Measurements from ENCODE around the gene MRPL1.
"Not testable (repeated sequence)": the region's sequence is repeated elsewhere in the genome, so short reads cannot be mapped to it uniquely, and the experiment has no call there.

MRPL1 gene

DNA sequence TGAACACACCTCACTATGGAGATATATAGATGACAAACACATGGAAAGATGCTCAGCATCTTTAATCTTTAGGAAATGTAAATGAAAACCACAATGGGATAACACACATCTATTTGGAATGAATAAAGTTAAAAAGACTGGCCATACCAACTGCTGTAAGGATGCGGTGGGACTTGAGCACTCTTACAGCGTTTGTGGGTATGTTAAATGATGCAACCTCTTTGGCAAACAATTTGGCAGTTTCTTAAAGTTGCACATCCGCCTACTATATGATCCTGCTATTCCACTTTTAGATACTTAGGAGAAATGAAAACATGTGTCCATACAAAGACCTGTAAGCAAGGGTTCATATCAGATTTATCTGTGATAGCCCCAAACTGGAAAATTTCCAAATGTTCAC, 50.7 kb downstream of the MRPL1 start:
- no peak for DNase-seq (ENCODE audit: low spot score)

DNA sequence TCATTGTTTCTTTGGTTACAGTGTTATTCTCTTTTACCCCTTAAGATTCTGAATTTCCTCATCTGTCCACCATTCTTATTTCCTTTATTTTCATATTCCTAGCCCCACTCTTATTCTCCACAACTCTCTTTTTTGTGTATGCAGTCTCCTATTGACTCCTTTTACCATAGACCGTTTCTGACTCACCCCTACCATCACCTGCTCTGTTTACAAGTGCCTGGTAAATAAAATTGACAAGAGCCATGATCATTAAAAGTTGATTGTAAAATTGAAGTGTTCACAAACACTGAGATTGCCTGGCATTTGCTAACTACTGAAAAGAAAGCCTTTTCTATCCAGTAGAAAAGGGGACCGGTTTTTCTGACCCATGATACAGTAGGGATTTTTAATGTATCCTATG, 54.4 kb downstream of the MRPL1 start:
- no peak for DNase-seq (ENCODE audit: low spot score)

DNA sequence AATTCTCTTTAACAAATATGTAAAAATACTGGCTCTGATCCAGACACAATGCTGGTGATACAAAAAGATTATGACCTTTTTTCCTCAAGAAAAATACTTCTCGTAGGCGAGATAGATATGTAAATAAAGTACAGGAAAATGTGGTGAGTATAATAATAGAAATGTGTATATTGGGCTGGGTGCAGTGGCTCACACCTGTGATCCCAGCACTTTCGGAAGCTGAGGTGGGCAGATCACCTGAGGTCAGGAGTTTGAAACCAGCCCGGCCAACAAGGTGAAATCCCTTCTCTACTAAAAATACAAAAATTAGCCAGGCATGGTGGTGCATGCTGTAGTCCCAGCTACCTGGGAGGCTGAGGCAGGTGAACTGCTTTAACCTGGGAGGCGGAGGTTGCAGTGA, 55.0 kb downstream of the MRPL1 start:
- no peak for DNase-seq (ENCODE audit: low spot score)

DNA sequence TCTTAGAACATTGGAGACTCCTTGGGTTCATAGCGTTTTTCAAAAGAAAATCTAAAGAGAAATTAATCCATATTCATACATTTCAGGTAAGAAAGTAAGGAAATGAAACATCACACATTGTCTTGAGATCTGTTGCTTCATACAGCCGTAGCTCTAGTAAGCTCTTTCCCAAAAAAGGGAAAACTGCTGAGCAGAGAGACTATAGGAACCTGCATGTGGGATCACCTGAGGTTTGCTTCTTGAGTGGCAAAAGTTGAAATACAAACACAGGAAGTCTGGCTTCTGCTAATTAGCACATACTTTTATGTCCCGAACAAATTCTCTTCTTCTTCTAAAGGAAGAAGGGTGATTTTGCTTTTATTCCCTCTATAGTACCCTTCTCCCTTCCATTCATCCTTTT, 57.7 kb downstream of the MRPL1 start:
- no peak for DNase-seq (ENCODE audit: low spot score)

DNA sequence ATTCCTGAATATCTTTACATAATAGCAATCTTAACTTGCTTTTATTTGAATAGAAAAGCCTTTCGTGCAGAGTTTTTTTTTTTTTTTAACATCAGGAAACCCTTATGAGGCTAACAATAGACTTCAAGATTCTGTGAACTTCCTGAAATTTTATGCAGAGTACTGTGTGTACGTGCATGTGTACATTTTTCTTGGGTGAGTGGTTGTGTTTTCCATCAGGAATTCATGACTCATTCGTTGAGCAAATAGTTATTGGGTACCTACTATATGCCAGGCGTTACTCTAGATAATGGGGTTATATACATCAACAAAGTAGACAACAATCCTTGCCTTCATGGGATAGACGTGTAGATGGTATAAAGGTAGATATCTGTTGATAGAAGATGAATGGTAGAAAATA, 59.1 kb downstream of the MRPL1 start:
- DNase-seq (ENCODE audit: low spot score), result no peak

DNA sequence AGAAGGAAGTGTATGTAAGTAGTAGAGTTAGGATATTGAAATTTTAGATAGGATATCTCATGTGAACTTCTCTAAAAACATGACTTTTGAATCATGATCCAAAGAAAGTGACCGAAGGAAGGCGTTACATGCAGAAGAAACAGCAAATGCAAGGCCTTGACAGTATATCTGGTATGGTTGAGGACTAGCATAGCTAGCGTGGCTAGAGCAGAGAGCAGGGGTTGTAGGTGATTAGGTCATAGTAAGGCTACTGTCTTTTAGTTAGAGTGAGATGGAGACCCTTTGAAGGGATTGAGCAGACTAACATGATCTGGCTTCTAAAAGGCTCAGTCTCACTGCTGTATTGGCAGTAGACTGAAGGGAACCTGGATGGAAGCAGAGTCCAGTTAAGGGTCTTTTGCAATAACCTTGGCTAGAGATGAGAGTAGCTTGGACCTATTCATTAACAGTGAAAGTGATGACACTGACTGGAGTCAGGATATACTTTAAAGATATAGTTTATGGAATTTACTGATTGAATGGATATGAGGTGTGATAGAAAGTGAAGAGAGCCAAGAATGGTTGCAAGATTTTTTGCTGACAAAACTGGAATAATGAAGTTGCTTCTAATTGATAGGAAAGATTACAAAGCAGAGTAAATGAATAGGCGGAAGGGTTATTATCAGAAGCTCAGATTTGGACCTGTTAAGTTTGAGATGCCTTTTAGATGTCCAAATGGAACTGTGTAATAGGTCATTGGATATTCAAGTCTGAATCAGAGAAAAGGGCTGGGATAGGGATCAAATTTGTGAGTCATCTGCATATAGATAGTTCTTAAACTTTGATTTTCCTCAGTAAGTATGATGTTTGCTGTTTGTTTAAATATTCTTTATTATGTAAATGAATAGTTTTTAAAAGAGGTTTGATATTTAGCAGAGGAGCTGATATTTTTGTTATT, 59.8 kb downstream of the MRPL1 start:
- DNase-seq (ENCODE audit: low spot score), result no peak

DNA sequence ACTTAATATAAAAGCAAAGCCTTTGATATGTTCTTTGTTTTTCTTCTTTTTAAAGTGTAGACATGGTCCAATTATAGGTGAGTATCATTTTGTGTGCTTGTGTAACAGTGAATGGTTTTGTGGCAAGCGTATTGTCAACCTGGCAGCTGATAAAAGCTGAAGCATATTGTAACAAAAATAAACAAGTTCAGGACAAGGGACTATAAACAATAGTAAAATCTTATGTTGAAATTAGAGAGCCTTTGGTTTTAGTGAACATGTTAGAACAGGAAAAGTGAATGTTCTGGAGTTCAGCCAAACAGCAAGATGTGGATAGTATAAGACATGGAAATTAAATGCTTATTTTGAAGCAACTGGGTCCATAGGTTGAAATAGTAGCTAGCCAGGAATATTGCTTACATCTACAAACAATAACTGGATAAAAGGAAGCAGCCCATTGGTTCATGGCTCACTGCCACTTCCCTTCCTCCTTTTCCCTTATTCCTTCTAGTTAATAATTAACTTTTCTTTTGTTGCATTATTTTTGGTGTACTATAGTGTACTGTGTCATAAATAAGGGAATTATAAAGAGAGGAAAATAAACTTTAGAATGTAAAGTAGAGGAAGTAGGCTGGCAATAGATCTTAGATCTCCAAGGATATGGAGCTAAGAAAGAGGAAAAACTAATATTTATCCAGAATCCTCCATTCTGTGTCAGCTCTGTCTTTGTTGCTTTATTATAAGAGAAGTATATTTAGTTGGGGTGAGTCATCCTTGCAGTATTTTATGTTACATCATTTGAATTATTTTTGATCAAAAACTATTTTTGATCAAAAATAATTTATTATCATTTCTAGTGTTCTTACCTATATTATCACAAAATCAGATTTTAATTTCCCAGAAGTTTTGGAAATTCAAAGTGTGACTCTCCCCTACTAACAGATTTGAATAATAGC, 65.6 kb downstream of the MRPL1 start:
- DNase-seq (ENCODE audit: low spot score), result no peak

DNA sequence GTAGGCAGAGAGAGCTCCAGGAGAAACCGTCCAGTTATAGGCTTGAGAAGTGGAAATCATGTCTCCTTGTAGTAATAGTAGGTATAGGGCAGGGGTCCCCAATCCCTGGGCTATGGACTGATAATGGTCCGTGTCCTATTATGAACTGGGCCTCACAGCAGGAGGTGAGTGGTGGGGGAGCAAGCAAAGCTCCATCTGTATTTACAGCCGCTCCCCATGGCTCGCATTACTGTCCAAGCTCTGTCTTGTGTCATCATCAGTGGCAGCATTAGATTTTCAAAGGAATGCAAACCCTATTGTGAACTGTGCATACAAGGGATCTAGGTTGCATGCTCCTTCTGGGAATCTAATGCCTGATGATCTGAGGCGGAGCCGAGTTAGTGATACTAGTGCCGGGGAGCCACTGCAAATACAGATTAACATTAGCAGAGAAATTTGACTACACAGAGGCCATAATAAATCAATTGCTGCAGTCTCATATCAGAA, 67.6 kb downstream of the MRPL1 start:
- no peak for DNase-seq (ENCODE audit: low spot score)

DNA sequence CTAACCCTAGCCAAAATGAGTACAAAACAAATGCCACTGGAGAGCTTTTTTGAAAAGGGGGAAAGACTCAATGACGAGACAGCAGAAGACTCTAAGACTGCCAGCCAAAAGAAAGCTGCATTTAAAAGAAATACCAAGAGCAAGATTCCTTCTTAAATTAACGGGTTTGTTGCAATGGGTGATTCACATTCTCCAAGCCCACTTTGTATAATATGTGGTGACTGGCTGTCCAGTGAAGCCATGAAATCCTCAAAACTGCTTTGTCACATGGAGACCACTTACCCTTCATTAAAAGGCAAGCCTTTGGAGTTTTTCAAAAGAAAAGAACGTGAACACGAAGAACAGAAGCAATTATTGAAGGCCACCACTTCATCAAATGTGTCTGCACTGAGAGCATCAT, 68.2 kb downstream of the MRPL1 start:
- DNase-seq (ENCODE audit: low spot score), result no peak

DNA sequence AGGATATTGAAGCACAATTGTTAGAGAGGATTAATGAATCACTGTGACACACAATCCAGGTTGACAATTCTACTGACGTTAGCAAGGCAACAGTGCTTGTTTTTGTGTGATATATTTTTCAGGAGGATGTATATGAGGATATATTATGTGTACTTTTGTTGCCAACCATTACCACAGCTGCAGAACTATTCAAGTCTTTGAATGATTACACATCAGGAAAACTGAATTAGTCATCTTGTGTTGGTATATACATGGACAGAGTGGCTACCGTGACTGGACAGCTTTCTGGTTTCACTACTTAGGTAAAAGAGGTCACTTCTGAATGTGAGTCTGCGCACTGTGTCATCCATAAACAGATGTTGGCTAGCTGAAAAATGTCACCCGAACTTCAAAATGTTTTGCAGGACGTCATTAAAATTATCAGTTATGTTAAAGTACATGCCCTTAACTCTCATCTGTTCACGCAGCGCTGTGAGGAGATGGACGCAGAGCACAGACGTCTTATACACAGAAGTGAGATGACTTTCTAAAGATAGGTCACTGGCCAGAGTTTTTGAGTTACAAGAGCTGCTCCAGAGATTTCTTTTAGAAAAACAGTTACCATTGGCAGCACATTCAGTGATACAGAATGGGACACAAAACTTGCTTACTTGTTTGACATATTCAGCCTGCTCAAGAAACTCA, 69.0 kb downstream of the MRPL1 start:
- no peak for DNase-seq (ENCODE audit: low spot score)

DNA sequence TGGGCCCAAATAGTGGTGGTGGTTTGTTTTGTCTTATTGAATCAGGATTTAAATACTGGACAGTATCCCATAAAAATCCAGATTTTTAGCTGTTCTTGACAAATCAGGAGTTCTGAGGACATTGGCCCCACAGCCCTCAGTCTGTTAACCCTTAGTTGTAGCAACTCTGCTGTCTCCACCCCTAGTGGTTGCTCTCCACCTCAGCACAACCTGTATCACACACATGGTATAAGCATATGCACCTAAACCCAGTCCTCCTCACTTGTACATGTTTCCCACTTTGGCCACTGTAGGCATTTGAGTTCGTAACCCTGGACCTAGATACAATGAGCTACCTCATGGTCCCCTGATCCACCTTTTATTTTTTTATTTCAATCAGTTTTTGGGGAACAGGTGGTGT, 75.9 kb downstream of the MRPL1 start:
- DNase-seq (ENCODE audit: low spot score), result no peak

DNA sequence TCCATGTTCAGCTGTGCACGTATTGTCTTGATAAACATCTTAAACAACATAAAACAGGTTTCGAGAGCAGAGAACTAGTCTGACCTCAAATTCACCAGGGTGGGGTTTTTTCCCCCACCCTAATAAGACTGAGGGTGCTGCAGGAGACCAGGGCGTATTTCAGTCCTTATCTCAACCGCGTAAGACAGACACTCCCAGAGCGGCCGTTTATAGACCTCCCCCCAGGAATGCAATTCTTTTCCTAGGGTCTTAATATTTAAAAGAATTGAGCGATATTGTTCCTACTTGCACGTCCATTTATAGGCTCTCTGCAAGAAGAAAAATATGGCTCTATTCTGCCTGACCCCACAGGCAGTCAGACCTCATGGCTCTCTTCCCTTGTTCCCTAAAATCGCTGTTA, 83.3 kb downstream of the MRPL1 start:
- DNase-seq (ENCODE audit: low spot score), result not testable (repeated sequence)

DNA sequence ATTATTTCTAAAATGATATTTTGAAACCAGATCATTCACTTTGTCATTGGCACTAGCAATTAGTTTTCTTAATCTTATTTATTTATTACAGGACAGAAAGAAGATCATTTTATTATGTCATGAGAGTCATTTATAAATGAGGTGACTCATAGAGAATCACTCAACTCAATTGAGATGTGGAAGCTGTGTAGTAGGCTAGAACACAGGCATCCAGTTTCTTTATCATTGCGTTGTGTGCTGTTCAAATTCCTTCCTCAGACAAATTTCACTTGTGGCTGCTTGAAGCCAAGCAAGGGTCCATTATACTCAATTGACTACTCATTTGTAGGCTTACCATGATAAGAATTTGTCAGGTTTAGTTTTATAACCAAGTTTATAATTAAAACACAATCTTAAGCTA, 87.6 kb downstream of the MRPL1 start:
- DNase-seq (ENCODE audit: low spot score), result no peak

DNA sequence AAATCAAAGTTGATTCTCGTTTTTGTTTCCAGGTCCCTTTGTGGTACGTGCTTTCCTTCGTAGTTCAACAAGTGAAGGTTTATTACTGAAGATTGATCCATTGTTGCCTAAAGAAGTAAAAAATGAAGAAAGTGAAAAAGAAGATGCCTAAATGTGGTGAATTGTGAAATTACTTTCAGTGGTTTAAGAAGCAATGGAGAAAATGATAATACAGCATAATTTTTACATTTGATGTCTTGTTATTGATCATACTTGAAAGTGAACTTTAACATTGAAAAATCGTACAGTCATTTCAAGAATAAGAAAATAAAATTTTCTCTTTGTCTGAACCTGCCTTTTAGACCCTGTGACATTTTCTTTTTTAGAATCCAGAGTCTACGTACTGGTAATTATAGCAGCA, 89.8 kb downstream of the MRPL1 start:
- DNase-seq (ENCODE audit: low spot score), result no peak

DNA sequence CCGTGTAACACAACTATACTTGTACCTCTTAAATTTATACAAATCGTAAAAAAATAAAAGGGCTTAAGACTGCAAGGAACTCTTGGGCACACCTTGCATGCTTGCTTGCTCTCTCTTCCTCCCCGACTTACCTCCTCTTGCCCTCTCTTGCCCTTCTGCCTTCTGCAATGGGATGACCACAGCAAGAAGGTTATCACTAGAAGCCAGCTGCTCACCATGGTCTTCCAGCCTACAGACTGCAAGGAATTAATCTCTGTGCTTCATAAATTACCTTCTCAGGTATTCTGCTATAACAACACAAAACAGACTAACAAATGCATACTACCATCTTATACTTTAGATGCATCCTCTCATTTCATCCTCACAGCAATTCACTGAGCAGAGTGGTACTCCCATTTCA, 92.1 kb downstream of the MRPL1 start:
- DNase-seq (ENCODE audit: low spot score), result no peak

DNA sequence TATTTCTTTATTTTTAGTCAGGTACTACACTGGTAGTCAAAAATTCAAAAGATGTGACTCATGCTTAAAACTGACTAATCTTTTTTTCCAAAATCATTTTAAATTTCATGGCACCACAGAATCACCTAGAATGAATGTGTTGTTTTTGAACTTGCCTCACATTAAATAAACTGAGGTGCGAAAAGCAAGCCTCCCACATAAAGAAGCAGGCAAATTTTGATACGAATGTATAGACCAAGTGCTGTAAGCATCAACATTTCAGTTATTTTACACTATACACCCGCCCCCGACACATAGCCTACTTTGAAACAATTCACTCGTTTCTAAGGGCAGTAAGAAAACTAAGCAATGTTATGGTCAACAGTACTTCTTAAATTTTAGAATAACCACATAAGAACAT, 94.3 kb downstream of the MRPL1 start:
- DNase-seq (ENCODE audit: low spot score), result no peak

DNA sequence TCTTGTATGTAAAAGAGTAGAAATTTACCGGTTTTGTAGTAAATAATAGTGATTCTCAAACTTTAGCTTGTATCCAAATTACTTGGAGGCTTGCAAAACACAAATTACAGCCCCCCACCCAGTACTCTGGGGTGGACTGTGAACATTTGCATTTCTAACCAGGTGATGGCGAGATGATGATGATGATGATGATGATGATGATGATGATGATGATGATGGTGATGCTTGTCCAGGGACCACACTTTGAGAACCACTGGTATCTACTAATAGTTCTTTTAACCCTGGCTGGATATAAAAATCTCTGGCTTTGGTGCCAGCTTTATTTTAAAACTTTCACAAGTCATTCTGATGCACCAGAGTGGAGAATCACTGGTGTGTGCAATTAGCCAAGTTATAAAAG, 96.3 kb downstream of the MRPL1 start:
- no peak for DNase-seq (ENCODE audit: low spot score)

DNA sequence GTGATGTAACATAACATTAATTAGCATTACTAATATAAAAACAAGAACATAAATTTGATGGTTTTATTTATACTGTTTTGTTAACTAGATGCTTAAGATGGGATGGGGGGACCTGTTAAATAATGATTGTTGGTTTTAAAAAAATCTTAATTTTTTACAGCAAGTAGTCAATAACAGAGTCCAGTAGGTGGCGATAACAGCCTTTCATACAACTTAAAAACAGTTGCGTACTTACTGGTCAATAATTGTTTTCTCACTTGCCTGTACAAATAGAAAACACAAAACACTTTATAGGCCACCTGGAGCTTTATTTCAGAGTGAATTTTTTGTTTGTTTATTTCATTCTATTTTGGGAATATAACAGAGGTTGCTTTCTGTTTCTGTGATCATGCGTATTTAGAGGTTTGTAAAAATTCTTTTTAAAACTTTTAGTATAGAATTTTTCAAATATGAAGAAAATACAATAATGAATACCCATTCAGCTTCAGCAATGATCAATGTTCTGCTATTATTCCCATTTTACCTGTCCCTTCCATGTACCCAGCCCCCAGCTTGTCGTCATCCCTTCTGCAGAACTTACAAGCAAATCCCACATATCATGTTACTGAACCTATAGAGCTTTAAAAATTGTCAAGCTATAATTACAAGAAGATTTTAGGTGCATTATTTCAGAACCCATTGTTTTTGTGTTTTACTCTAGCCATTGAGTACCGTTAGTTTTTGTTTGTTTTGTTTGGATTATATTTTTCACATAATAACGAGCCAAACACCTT, 97.1 kb downstream of the MRPL1 start:
- DNase-seq (ENCODE audit: low spot score), result peak; percentile 59

DNA sequence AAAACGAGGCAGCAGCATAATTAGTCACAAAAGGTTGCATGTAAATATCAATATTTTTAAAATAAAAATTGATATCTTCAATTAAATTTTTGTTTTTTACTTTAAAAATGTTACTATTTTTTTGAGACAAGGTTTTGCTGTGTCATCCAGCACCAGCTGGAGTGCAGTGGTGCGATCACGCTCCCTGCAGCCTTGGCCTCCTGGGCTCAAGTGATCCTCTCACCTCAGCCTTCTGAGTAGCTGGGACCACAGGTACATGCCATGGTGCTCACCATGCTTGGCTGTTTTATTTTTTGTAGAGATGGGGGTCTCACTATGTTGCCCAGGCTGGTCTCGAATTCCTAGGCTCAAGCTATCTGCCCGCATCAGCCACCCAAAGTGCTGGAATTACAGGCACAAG, 97.7 kb downstream of the MRPL1 start:
- DNase-seq (ENCODE audit: low spot score), result no peak

DNA sequence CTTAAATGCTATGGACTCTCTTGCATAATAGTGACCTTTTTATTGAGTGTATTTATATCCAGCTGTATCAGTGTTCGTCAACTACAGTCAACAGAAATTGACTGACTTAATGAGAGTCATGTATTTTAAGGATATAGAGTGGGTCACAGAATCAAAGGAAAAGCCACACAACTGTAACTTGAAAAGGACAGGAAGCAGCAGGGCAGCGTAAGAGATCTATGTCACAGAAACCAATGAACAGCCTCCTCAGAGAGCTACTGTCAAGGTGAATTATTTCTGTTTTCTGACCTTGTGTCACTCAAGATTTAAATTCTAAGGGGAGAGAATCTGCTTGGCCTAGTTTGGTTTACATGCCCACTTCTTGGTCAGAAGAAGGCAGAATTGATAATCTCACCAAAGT, 100.4 kb downstream of the MRPL1 start:
- no peak for DNase-seq (ENCODE audit: low spot score)

DNA sequence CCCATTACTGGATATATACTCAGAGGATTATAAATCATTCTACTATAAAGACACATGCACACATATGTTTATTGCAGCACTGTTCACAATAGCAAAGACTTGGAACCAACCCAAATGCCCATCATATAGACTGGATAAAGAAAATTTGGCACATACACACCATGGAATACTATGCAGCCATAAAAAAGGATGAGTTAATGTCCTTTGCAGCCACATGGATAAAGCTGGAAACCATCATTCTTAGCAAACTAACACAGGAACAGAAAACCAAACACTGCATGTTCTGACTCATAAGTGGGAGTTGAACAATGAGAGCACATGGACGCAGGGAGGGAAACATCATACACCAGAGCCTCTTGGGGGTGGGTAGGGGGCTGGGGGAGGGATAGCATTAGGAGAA, 111.0 kb downstream of the MRPL1 start:
- not testable (repeated sequence) for DNase-seq (ENCODE audit: low spot score)
